ENCODE measurements around the gene GALNT16.

GALNT16 gene

GRCh38 chr14:69316449-69317101, 56.6 kb downstream of the GALNT16 start:
- no peaks in the 10 kb centered on the region for H3K9me3 ChIP-seq (ENCODE audit: control insufficient read depth, low read length)
- H3K4me1 ChIP-seq (ENCODE audit: control insufficient read depth, insufficient read depth, low read length, poor library complexity, severe bottlenecking) = no peaks in the 10 kb centered on the region
- H3K27me3 ChIP-seq (replicated peaks; ENCODE audit: control insufficient read depth, insufficient read depth, low read length, poor library complexity, severe bottlenecking) = no peaks in the 10 kb centered on the region
- no peaks in the 10 kb centered on the region for H3K36me3 ChIP-seq (ENCODE audit: control insufficient read depth, insufficient read depth, low read length)
- H3K4me3 ChIP-seq (ENCODE audit: insufficient read depth, low read depth, low read length, poor library complexity, severe bottlenecking) = no peak overlapping the region
- no peak overlapping the region for H3K27ac ChIP-seq (ENCODE audit: insufficient read depth, low read length, poor library complexity, severe bottlenecking)
- DNase-seq = no peak

GRCh38 chr14:69317102-69317755, 57.3 kb downstream of the GALNT16 start:
- H3K36me3 ChIP-seq (ENCODE audit: control insufficient read depth, insufficient read depth, low read length) = no peaks in the 10 kb centered on the region
- H3K4me3 ChIP-seq (ENCODE audit: insufficient read depth, low read depth, low read length, poor library complexity, severe bottlenecking) = no peak overlapping the region
- no peaks in the 10 kb centered on the region for H3K9me3 ChIP-seq (ENCODE audit: control insufficient read depth, low read length)
- no peak overlapping the region for H3K27ac ChIP-seq (ENCODE audit: insufficient read depth, low read length, poor library complexity, severe bottlenecking)
- H3K27me3 ChIP-seq (replicated peaks; ENCODE audit: control insufficient read depth, insufficient read depth, low read length, poor library complexity, severe bottlenecking) = no peaks in the 10 kb centered on the region
- H3K4me1 ChIP-seq (ENCODE audit: control insufficient read depth, insufficient read depth, low read length, poor library complexity, severe bottlenecking) = no peaks in the 10 kb centered on the region
- DNase-seq = no peak

GRCh38 chr14:69317780-69318179, 57.8 kb downstream of the GALNT16 start:
- H3K4me3 ChIP-seq (ENCODE audit: insufficient read depth, low read depth, low read length, poor library complexity, severe bottlenecking) = no peak overlapping the region
- no peak overlapping the region for H3K27ac ChIP-seq (ENCODE audit: insufficient read depth, low read length, poor library complexity, severe bottlenecking)

GRCh38 chr14:69318241-69318640, 58.3 kb downstream of the GALNT16 start:
- H3K4me1 ChIP-seq (ENCODE audit: control insufficient read depth, insufficient read depth, low read length, poor library complexity, severe bottlenecking) = no peaks in the 10 kb centered on the region
- H3K4me3 ChIP-seq (ENCODE audit: insufficient read depth, low read depth, low read length, poor library complexity, severe bottlenecking) = no peak overlapping the region
- DNase-seq = no peak
- no peaks in the 10 kb centered on the region for H3K36me3 ChIP-seq (ENCODE audit: control insufficient read depth, insufficient read depth, low read length)
- H3K9me3 ChIP-seq (ENCODE audit: control insufficient read depth, low read length) = no peaks in the 10 kb centered on the region
- no peak overlapping the region for H3K27ac ChIP-seq (ENCODE audit: insufficient read depth, low read length, poor library complexity, severe bottlenecking)
- no peaks in the 10 kb centered on the region for H3K27me3 ChIP-seq (replicated peaks; ENCODE audit: control insufficient read depth, insufficient read depth, low read length, poor library complexity, severe bottlenecking)

More at GRCh38 chr14:69317780-69318179, 57.8 kb downstream of the GALNT16 start:
- Histone ChIP-seq H3K36me3 (ENCODE audit: control insufficient read depth, insufficient read depth, low read length) (no peaks in the 10 kb centered on the region), H3K9me3 (ENCODE audit: control insufficient read depth, low read length) (no peaks in the 10 kb centered on the region), H3K27me3 (replicated peaks; ENCODE audit: control insufficient read depth, insufficient read depth, low read length, poor library complexity, severe bottlenecking) (no peaks in the 10 kb centered on the region), H3K4me1 (ENCODE audit: control insufficient read depth, insufficient read depth, low read length, poor library complexity, severe bottlenecking) (no peaks in the 10 kb centered on the region)
- DNase-seq = no peak

- Histone ChIP-seq H3K27ac (ENCODE audit: insufficient read depth, low read length, poor library complexity, severe bottlenecking) (no peak overlapping the region), H3K27me3 (replicated peaks; ENCODE audit: control insufficient read depth, insufficient read depth, low read length, poor library complexity, severe bottlenecking) (no peaks in the 10 kb centered on the region), H3K36me3 (ENCODE audit: control insufficient read depth, insufficient read depth, low read length) (no peaks in the 10 kb centered on the region), H3K4me3 (ENCODE audit: insufficient read depth, low read depth, low read length, poor library complexity, severe bottlenecking) (no peak overlapping the region), H3K4me1 (ENCODE audit: control insufficient read depth, insufficient read depth, low read length, poor library complexity, severe bottlenecking) (no peaks in the 10 kb centered on the region), H3K9me3 (ENCODE audit: control insufficient read depth, low read length) (no peaks in the 10 kb centered on the region)
- DNase-seq = no peak
Measured at GRCh38 chr14:69318901-69319475, 59.0 kb downstream of the GALNT16 start.

- no peak for DNase-seq
- Histone ChIP-seq H3K4me3 (ENCODE audit: insufficient read depth, low read depth, low read length, poor library complexity, severe bottlenecking) (no peak overlapping the region), H3K4me1 (ENCODE audit: control insufficient read depth, insufficient read depth, low read length, poor library complexity, severe bottlenecking) (no peaks in the 10 kb centered on the region), H3K27me3 (replicated peaks; ENCODE audit: control insufficient read depth, insufficient read depth, low read length, poor library complexity, severe bottlenecking) (no peaks in the 10 kb centered on the region), H3K27ac (ENCODE audit: insufficient read depth, low read length, poor library complexity, severe bottlenecking) (no peak overlapping the region), H3K36me3 (ENCODE audit: control insufficient read depth, insufficient read depth, low read length) (no peaks in the 10 kb centered on the region), H3K9me3 (ENCODE audit: control insufficient read depth, low read length) (no peaks in the 10 kb centered on the region)
Measured at GRCh38 chr14:69319911-69320310, 60.0 kb downstream of the GALNT16 start.

- no peak overlapping the region for H3K4me3 ChIP-seq (ENCODE audit: insufficient read depth, low read depth, low read length, poor library complexity, severe bottlenecking)
- H3K27me3 ChIP-seq (replicated peaks; ENCODE audit: control insufficient read depth, insufficient read depth, low read length, poor library complexity, severe bottlenecking) = no peaks in the 10 kb centered on the region
- no peak overlapping the region for H3K27ac ChIP-seq (ENCODE audit: insufficient read depth, low read length, poor library complexity, severe bottlenecking)
- no peaks in the 10 kb centered on the region for H3K4me1 ChIP-seq (ENCODE audit: control insufficient read depth, insufficient read depth, low read length, poor library complexity, severe bottlenecking)
- no peaks in the 10 kb centered on the region for H3K36me3 ChIP-seq (ENCODE audit: control insufficient read depth, insufficient read depth, low read length)
- no peaks in the 10 kb centered on the region for H3K9me3 ChIP-seq (ENCODE audit: control insufficient read depth, low read length)
- DNase-seq = no peak
Measured at GRCh38 chr14:69320581-69321365, 60.8 kb downstream of the GALNT16 start.

GRCh38 chr14:69321601-69322330, 61.8 kb downstream of the GALNT16 start:
- H3K9me3 ChIP-seq (ENCODE audit: control insufficient read depth, low read length) = no peaks in the 10 kb centered on the region

GRCh38 chr14:69323266-69323998, 63.5 kb downstream of the GALNT16 start:
- Histone ChIP-seq H3K27ac (ENCODE audit: insufficient read depth, low read length, poor library complexity, severe bottlenecking) (no peak overlapping the region), H3K4me3 (ENCODE audit: insufficient read depth, low read depth, low read length, poor library complexity, severe bottlenecking) (no peak overlapping the region), H3K9me3 (ENCODE audit: control insufficient read depth, low read length) (no peaks in the 10 kb centered on the region), H3K36me3 (ENCODE audit: control insufficient read depth, insufficient read depth, low read length) (no peaks in the 10 kb centered on the region), H3K4me1 (ENCODE audit: control insufficient read depth, insufficient read depth, low read length, poor library complexity, severe bottlenecking) (no peaks in the 10 kb centered on the region), H3K27me3 (replicated peaks; ENCODE audit: control insufficient read depth, insufficient read depth, low read length, poor library complexity, severe bottlenecking) (no peaks in the 10 kb centered on the region)
- DNase-seq = no peak

More at GRCh38 chr14:69321601-69322330, 61.8 kb downstream of the GALNT16 start:
- Histone ChIP-seq H3K27ac (ENCODE audit: insufficient read depth, low read length, poor library complexity, severe bottlenecking) (no peak overlapping the region), H3K36me3 (ENCODE audit: control insufficient read depth, insufficient read depth, low read length) (no peaks in the 10 kb centered on the region), H3K27me3 (replicated peaks; ENCODE audit: control insufficient read depth, insufficient read depth, low read length, poor library complexity, severe bottlenecking) (no peaks in the 10 kb centered on the region), H3K4me1 (ENCODE audit: control insufficient read depth, insufficient read depth, low read length, poor library complexity, severe bottlenecking) (no peaks in the 10 kb centered on the region), H3K4me3 (ENCODE audit: insufficient read depth, low read depth, low read length, poor library complexity, severe bottlenecking) (no peak overlapping the region)
- DNase-seq = no peak

All from effector memory CD4-positive, alpha-beta T cell (primary cell).